PC-3 (cell line): Measurements from ENCODE around the gene KRT17.

ENCODE experiments used
- EZH2 ChIP-seq: fragments of 300-600 bp; sonication (generic); IDR thresholded peaks from one replicate; pipeline ENCODE4 v1.6.1; 2017; ENCODE audit warnings: antibody characterized with exemption, mild to moderate bottlenecking, low read length; ENCODE audit not compliant: unreplicated experiment
- EZH2phosphoT487 ChIP-seq: fragments of 300-600 bp; sonication (generic); IDR thresholded peaks from 2 replicates; pipeline ENCODE4 v1.6.1; 2018; ENCODE audit warnings: mild to moderate bottlenecking, antibody characterized with exemption, low read length, borderline replicate concordance
- TF ChIP-seq, protein P1 (sequence below): fragments of 300-600 bp; sonication (generic); conservative IDR thresholded peaks from 2 replicates; pipeline ENCODE4 v1.5.1; 2017; ENCODE audit warnings: antibody characterized with exemption, low read depth, mild to moderate bottlenecking, low read length

DNA sequence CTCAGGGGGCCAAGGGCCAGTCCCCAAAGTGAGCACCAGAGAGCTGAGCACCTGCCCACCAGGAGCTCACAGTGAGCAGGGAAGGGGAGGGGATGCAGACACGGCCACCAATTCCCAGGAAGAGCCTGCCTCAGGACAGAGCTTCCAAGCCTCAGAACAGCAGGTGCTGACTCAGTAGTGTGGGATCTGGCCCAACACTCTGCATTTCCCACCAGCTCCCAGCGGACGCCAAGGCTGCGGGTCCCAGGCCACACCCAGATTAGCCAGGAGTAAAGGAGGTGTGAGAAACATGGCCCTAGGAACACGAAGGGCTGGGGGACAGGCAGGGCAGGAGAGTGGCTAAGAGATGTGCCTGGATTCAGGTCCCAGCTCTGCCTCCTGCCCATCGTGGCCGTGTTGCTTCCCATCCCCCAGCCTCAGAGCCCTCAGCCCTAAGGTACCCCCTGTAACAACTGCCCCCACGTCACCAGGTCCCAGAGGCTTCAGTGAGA is 35.9 kb upstream of the KRT17 start:
- no peak for TF ChIP-seq EZH2
- TF ChIP-seq, protein P1, sequence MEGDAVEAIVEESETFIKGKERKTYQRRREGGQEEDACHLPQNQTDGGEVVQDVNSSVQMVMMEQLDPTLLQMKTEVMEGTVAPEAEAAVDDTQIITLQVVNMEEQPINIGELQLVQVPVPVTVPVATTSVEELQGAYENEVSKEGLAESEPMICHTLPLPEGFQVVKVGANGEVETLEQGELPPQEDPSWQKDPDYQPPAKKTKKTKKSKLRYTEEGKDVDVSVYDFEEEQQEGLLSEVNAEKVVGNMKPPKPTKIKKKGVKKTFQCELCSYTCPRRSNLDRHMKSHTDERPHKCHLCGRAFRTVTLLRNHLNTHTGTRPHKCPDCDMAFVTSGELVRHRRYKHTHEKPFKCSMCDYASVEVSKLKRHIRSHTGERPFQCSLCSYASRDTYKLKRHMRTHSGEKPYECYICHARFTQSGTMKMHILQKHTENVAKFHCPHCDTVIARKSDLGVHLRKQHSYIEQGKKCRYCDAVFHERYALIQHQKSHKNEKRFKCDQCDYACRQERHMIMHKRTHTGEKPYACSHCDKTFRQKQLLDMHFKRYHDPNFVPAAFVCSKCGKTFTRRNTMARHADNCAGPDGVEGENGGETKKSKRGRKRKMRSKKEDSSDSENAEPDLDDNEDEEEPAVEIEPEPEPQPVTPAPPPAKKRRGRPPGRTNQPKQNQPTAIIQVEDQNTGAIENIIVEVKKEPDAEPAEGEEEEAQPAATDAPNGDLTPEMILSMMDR, result no peak
- no peak for TF ChIP-seq EZH2phosphoT487
